Activated CD8-positive, alpha-beta memory T cell treated with anti-CD3 and anti-CD28 coated beads, Interleukin-2, amount 50 U/mL, for 1 hour (primary cell): Measurements from ENCODE around the gene UGT1A4.
"Not testable (repeated sequence)": the region's sequence is repeated elsewhere in the genome, so short reads cannot be mapped to it uniquely, and the experiment has no call there.

Experiments used
- DNase-seq: peaks from one replicate; pipeline ENCODE4 v3.0.0-alpha.2; 2020; ENCODE audit errors: extremely low read depth

UGT1A4 gene

DNA sequence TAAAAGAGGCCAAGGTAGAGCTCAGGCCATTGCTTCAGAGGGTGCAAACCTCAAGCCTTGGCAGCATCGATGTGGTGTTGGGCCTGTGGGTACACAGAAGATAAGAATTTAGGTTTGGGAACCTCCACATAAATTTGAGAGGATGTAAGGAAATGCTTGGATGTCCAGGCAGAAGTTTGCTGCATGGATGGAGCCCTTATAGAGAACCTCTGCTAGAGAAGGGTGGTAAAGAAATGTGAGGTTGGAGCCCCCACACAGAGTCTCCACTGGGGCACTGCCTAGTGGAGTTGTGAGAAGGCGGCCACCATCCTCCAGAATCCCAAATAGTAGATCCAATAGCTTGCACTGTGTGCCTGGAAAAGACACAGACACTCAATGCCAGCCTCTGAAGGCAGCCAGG is 32.2 kb downstream of the UGT1A4 start:
- not testable (repeated sequence) for DNase-seq

DNA sequence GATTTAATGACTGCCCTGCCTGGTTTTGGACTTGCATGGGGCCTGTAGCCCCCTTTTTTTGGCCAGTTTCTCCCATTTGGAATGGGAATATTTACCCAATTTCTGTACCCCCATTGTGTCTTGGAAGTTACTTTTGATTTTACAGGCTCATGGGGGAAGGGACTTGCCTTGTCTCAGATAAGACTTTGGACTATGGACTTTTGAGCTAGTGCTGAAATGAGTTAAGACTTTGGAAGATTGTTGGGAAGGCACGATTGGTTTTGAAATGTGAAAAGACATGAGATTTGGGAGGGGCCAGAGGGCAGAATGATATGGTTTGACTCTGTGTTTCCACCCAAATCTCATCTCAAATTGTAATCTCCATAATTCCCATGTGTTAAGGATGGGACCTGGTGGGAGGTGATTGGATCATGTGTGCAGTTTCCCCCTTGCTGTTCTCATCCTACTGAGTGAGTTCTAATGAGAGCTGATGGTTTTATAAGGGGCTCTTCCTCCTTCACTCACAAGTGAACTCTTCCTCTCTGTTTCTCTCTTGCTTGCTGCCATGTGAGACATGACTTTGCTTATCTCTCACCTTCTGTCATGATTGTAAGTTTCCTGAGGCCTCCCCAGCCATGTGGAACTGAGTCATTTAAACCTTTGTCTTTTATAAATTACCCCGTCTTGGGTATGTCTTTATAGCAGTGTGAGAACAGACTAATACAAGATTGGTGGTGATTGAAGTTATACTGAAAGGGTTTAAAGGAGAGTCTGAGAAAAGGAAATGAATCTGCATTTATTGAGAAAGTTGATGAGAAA is 32.9 kb downstream of the UGT1A4 start:
- not testable (repeated sequence) for DNase-seq

DNA sequence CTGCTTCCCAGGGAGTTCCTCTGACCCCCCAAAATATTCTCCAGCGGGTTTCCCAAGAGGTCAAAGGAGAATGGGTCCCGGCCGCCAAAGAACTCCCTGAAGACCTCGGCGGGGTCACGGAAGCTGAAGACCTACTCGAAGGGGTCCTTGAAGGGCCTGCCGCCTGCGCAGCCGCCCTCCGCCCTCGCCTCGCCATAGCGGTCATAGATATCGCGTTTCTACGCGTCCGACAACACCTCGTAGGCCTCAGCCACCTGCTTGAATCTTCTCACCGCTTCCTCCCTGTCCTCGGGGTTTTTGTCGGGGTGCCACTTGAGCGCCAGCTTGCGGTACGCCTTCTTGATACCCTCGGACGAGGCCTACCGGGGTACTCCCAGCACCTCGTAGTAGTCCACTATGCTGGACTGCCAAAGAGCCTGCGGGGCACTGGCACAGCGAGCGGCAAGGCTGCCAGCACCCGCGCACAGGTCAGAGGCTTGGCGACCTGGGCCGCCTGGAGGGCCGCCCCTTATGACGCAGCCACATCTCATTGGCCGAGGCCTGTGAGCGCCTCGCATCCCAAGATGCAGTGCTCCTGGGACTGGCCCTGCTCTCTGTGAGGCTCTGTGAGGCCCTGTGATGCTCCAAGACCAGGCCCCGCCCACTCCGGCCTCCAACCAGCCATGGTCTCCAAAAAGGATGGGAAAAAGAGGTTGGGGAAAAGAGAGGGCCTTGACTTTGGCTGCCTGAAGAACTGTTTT is 36.5 kb downstream of the UGT1A4 start:
- no peak for DNase-seq

DNA sequence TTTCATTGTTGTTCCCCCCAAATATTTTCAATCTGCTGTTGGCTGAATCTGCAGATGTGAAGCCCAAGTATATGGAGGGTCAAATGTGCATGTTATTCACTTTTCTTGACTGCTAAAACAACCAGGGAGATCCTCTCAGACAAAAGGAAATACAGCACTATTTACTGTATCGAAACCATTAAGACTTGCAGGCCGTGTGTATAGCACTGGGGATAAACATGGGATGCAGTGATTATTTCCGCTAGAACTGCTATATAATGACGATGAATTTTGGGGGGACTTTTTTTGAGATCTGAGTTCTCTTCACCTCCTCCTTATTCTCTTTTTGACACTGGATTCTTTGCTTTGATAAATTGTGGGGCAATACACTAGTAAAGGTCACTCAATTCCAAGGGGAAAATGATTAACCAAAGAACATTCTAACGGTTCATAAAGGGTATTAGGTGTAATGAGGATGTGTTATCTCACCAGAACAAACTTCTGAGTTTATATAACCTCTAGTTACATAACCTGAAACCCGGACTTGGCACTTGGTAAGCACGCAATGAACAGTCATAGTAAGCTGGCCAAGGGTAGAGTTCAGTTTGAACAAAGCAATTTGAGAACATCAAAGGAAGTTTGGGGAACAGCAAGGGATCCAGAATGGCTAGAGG is 38.0 kb downstream of the UGT1A4 start:
- DNase-seq = no peak

DNA sequence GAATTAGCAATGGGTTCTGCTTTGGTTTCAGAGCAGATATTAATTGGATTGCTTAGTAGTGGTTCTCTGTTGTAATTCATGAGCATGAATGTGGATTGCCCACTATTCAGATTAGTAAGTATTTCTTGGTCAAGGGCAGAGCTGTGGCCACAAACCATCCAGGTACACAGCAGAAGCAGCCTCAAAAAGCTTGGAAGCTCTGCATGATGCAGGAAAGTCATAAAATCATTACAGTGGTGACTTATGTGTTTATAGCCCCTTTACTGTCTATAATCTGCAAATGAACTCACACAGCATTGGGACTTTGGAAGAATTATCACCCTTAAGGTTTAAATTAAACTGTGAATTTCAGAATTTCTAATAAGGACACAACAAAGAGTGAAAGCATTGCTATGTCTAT is 39.6 kb downstream of the UGT1A4 start:
- no peak for DNase-seq

DNA sequence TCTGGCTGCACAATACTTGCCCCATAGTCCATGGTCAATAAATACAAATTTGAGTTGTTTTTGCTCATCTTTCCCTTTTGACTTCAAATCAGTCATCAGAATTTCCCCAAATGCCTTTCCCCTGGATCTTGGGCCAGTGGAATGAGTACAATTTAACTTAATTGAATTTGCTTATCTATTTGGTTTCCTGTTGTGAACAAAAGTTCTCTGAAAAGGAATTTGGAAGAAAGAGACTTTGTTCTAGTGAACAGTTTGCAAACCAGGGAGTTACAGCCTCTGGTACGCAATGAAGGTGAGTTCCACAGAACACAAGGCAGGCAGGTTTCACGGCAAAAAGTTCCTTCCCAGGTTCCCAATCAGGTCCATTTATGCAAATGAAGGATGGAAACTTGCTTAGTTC is 40.3 kb downstream of the UGT1A4 start:
- DNase-seq = no peak

DNA sequence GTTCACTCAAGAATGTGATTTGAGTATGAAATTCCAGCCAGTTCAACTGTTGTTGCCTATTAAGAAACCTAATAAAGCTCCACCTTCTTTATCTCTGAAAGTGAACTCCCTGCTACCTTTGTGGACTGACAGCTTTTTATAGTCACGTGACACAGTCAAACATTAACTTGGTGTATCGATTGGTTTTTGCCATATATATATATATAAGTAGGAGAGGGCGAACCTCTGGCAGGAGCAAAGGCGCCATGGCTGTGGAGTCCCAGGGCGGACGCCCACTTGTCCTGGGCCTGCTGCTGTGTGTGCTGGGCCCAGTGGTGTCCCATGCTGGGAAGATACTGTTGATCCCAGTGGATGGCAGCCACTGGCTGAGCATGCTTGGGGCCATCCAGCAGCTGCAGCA is 41.5 kb downstream of the UGT1A4 start, which contains the start of gene UGT1A1:
Gene UGT1A1, plus strand, starts transcription at position 228 of the 400 bp plus-strand sequence. Its CDS starts 18 bp downstream, at position 246.
- DNase-seq = no peak

DNA sequence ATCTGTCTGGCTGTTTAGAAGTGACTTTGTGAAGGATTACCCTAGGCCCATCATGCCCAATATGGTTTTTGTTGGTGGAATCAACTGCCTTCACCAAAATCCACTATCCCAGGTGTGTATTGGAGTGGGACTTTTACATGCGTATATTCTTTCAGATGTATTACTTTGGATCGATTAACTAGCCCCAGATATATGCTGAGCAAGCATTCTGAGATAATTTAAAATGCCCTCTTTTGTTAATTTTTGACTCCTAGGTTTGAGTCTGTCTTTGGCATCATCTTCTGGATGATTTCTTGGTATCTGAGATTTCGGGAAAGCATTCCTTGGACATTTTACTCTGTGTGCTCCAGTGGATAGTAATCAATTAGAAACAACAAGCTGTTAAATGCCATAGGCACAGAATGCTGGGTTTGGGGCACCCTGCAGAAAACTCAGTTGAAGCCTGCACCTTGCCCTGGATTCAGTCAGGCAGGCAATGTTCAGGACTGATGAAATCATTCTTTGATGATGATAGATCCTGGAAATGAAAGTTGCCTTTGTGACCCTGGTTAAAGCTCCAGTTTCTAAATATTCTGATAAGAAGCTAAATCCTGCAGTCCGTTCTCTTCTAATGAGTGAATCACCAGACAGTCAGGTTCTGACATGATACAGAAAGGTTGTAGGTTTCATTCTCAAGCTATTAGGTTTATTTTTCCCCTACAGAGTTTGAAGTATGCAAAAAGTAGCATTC is 42.7 kb downstream of the UGT1A4 start:
- DNase-seq = no peak

DNA sequence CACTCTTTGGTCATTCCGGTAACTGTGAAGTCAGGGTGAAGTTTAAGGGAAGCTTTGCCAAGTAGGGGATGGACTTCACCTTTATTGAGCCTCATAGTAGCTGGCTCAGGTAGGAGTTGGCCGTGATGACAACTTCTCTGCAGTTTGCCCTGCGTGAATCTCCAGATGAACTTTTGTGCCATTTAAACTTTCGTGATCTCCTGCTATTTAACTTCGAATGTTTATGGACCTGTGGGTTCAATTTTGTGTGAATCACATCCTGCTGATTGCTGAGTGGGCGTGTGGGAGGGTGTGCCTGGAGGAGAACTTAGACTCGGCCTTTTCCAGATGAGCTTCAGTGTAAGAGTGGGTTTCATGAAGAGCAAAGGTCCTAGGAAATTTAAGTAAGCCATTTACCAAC is 45.7 kb downstream of the UGT1A4 start:
- DNase-seq = no peak

DNA sequence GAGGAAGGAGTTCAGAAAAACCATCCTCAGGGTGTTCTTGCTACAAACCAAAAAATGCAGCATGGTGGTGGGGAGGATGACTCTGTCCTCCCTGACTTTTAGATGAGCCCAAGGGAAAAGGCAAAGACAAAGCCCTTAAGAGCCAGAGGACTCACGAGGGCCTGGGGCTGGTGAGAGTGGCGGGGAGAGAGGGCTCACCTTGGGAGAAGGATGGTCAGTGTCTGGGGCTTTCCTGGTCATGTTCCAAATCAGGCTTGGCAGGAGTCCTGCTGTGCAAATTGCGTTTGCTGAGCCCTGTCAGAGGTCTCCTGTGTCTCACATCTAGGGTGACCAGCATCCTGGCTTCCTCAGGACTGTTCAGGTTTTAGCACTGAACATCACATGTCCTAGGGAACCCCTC is 46.2 kb downstream of the UGT1A4 start:
- DNase-seq = no peak

DNA sequence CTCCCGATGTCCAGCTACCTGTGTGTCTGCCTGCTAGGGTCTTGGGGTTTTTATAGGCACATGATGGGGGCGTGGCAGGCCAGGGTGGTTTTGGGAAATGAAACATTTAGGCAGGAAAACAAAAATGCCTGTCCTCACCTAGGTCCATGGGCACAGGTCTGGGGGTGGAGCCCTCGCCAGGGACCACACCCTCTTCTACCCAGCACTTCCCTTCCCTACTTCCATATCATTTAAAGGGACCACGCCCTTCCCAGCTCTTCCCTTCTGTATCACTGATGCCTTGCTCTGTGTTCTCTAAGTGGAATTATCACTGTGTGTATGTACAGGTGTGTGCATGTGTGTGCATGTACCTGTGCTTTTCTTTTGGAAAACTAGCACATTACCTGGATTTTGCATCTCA is 47.9 kb downstream of the UGT1A4 start:
- no peak for DNase-seq

DNA sequence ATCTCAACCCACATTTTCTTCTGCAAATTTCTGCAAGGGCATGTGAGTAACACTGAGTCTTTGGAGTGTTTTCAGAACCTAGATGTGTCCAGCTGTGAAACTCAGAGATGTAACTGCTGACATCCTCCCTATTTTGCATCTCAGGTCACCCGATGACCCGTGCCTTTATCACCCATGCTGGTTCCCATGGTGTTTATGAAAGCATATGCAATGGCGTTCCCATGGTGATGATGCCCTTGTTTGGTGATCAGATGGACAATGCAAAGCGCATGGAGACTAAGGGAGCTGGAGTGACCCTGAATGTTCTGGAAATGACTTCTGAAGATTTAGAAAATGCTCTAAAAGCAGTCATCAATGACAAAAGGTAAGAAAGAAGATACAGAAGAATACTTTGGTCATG is 49.5 kb downstream of the UGT1A4 start:
- no peak for DNase-seq

DNA sequence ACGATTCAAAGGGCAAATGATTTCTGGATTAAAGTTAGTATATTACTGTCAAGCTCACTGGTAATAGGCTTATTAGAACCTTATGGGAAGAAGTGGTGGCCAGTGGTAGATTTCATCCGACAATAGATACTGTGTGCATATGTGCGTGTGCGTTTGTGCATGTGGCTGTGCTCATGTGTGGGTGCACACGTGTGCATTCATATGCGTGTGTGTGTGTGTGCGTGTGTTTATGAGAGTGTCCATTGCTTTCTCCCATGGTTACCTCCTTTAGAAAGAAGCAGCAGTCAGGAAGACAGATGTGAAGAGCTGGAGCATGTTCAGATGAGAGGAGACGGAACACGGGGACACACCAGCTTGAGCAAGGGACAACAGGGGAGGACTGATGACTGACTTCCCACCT is 50.7 kb downstream of the UGT1A4 start:
- DNase-seq = no peak

DNA sequence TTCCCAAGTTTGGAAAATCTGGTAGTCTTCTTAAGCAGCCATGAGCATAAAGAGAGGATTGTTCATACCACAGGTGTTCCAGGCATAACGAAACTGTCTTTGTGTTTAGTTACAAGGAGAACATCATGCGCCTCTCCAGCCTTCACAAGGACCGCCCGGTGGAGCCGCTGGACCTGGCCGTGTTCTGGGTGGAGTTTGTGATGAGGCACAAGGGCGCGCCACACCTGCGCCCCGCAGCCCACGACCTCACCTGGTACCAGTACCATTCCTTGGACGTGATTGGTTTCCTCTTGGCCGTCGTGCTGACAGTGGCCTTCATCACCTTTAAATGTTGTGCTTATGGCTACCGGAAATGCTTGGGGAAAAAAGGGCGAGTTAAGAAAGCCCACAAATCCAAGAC is 53.6 kb downstream of the UGT1A4 start:
- DNase-seq = no peak

DNA sequence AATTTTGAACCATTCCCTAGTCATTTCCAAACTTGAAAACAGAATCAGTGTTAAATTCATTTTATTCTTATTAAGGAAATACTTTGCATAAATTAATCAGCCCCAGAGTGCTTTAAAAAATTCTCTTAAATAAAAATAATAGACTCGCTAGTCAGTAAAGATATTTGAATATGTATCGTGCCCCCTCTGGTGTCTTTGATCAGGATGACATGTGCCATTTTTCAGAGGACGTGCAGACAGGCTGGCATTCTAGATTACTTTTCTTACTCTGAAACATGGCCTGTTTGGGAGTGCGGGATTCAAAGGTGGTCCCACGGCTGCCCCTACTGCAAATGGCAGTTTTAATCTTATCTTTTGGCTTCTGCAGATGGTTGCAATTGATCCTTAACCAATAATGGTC is 54.0 kb downstream of the UGT1A4 start:
- no peak for DNase-seq

DNA sequence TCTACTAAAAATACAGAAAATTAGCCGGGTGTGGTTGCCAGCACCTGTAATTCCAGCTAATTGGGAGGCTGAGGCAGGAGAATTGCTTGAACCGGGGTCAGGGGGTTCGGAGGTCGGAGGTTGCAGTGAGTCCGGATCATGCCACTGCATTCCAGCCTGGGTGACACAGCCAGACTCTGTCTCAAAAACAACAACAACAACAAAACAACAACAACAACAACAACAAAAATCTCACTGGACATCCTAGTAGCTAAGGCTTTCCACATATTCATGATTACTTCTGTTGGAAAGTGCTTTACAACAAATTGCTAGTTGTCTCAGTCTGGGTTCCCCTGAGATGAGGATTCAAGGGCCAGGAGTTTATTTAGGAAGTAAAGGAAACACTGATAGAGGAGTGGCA is 55.3 kb downstream of the UGT1A4 start:
- DNase-seq = no peak

DNA sequence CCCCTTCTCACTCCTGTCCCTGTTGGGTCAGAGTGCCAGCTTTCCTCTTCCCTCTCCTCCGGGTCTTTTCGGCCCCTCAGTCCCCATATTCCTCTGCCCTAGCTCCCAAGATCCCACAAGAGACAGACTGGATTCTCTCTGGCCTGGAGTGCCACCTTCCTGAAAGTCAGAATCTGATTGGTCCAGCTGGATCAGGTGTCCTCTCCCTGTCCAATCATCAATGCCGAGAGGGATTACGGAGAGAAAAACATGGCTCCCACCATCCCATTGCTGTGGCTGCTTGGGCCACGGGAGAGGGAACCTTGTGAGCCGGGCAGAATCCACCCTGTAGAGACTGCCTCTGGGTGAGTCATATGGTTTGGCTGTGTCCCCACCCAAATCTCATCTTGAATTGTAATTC is 56.9 kb downstream of the UGT1A4 start:
- DNase-seq = no peak

DNA sequence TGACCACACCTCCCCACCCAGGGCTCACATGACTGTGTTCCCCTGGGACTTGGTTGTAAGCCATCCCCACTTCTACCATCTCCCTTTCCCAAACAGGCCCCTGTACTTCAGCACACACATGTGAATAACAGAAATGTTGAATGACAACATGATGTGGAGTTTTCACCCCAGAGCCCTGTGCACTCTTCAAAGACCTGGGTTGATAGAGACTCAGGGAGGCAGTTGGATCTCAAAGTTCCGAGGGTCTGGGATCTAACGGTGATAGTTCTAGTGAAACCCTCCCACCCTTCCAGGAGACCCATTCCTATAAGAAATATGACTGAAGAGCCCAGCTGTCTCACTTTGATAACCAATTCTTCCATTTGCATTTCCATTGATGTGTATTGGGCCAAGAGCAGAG is 59.5 kb downstream of the UGT1A4 start, which contains the start of gene MROH2A:
Gene MROH2A, plus strand, starts transcription at position 301 of the 400 bp plus-strand sequence. CDS start 1,029 bp downstream, outside the sequence.
- no peak for DNase-seq

DNA sequence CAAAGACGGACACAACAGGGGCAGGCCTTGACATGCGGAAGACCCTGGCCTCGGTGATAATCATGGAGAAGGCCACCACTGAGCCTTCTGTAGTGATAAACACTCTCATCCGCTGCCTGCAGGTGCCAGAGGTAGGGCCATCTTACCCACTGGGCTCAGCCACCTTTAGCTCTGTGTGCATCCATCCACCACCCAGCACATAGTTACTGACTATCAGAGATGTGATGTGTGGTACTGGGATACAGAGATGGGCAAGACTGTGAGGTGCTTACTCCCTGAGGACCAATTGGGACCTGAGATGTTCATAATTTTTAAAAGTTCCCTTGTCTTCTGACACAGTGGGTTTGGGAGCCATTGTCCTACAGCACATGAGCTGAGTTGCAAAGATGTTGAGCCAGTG is 61.2 kb downstream of the UGT1A4 start:
- no peak for DNase-seq

DNA sequence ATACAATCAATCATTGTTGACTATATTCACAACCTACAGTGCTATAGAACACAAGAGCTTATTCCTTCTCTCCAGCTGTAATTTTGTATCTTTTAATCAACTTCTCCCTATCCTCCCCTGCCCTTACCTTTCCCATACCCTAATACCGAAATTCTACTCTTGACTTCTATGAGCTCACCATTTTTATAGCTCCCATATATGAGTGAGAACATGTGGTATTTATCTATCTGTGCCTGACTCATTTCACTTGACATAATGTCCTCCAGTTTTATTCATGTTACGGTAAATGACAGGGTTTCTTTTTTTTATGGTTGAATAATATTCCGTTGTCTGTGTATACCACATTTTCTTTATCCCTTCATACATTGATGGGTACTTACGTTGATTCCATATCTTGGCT is 62.2 kb downstream of the UGT1A4 start:
- no peak for DNase-seq

DNA sequence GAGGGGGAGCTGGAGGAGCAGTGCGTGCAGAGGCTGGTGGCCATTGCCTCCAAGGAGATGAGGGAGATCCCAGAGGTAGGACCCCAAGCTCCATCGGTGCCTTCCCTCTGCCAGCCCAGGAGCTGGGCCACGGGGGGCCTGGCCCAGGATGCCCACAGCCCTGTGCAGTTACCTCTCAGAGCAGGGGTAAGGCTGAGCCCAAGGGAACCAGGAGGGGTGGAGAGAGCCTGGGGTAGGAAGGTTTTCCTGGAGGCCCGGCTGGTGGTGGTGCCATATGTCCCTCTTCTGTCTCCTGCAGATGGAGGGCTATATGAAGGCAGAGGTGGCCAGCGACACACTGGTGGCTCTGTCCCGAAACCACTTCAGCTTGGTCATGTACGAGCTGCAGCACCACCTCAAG is 71.0 kb downstream of the UGT1A4 start:
- no peak for DNase-seq
